KG1 (cell line): ENCODE measurements around the gene CEP70.
A peak's percentile ranks its signal among the peaks of the same experiment; 100 is the strongest.
"Not testable (repeated sequence)": the region's sequence is repeated elsewhere in the genome, so short reads cannot be mapped to it uniquely, and the experiment has no call there.

Experiments used
- DNase-seq: peaks from one replicate; lab custom pipeline; 2025; lab: John Stamatoyannopoulos, UW

CEP70 gene, protein sequence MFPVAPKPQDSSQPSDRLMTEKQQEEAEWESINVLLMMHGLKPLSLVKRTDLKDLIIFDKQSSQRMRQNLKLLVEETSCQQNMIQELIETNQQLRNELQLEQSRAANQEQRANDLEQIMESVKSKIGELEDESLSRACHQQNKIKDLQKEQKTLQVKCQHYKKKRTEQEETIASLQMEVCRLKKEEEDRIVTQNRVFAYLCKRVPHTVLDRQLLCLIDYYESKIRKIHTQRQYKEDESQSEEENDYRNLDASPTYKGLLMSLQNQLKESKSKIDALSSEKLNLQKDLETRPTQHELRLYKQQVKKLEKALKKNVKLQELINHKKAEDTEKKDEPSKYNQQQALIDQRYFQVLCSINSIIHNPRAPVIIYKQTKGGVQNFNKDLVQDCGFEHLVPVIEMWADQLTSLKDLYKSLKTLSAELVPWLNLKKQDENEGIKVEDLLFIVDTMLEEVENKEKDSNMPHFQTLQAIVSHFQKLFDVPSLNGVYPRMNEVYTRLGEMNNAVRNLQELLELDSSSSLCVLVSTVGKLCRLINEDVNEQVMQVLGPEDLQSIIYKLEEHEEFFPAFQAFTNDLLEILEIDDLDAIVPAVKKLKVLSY

DNA sequence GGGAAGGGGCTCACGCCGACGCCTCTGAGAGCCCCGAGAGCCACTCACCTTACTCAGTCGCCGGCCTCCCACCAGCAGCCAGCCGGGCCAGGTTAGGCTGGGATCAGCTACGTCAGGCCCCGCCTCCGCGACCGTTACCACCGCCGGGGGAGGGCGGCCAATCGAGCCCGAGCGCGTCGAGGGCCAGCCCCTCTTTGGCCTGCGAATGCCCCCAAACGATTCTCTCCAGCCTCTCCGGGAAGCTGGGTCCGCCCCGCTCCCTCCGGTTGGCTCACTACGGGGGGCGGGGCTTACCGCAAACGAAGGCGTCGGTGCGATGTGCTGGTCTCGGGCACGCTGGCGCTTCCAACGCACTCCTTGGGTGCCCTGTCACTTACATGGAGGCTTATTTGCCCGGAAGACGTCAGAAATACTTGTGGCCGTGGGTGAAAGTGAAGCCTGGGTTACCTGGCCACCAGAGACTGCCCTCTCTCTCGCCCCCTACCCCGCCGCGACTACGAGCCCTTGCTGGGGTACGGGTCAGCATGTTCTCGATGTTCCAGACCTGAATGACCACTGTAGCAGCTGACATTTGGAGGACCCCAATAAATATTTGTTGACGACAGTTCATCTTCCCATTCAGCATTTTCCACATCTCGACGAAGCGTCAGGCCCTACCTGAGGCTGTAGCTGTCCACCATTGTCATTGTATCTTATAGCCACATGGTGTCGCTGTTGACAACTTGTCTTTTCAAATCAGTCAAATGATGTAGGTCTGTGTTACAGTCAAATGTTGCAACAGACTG, at the start of gene CEP70:
CEP70 (minus strand) TSS at position 111 of the 785 bp plus-strand sequence. CDS start 21,333 bp downstream, outside the sequence.
- DNase-seq = no peak

DNA sequence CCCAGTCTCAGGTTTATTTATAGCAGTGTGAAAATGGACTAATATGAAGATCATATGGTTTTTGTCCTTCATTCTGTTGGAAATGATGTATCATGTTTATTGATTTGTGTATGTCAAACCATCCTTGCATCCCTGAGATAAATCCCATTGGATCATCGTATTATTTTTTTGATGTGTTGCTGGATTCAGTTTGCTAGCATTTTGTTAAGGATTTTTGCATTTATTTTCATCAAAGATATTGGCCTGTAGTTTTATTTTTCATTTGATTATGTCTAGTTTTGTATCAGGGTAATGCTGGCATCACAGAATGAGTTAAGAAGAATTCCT, 48.8 kb upstream of the CEP70 start:
- DNase-seq = no peak

GRCh38 chr3:138642226-138642926, 48.3 kb upstream of the CEP70 start:
- no peak for DNase-seq

- no peak for DNase-seq
Measured at GRCh38 chr3:138640537-138640936, 46.5 kb upstream of the CEP70 start.

DNA sequence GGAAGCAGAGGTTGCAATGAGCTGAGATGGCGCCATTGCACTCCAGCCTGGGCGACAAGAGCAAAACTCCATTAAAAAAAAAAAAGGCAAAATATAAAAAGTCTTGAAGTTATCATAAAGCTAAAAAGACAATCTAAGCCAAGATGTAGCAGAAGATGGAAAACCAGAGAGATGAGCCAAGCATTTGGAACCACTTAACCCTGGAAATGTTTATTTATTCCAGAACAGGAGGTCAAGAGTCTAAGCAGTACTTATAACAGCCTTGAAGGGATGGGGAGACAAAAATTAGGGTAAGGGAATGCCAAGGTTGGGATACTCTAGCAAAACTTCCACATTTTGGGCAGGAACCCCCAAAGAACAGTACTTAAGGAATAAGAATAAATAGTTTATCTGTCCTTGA, 44.6 kb upstream of the CEP70 start:
- DNase-seq = no peak

DNA sequence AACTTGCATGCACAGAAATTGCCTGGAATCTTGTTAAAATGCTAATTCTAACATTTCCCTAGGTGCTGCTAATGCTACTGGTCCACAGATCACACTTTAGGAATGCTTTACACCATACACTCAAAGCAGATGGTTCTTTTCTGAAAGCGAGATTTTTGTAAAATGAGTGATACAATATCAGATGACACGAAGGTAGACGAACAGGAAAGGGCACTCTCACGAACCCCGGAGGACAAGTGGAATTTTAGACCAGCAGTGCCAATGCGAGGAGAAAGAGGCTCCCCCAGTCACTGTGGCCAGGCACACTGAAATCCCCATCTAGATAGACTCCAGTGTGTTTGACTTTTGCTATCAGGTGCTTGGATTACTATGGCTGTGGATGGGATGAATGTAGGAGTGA, 35.5 kb upstream of the CEP70 start:
- DNase-seq = no peak

GRCh38 chr3:138625707-138626365, 31.8 kb upstream of the CEP70 start:
- no peak for DNase-seq

DNA sequence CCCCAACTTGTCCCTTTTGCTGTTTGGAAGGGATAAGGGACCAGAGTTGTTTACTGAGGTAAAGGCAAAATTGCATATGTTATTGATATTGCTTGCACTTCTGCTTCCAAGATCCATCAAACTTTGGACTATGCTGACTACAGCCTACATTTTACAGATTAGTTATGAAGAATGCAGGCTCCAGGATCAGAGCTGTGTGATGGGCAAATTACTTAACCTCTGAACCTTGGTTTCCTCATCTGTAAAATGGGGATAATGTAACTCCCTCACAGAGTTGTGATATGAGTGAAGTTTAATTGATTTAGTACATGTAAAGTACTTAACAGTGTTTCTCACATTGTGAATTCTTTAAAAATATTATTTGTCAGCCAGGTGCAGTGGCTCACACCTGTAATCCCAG, 30.5 kb upstream of the CEP70 start:
- no peak for DNase-seq

DNA sequence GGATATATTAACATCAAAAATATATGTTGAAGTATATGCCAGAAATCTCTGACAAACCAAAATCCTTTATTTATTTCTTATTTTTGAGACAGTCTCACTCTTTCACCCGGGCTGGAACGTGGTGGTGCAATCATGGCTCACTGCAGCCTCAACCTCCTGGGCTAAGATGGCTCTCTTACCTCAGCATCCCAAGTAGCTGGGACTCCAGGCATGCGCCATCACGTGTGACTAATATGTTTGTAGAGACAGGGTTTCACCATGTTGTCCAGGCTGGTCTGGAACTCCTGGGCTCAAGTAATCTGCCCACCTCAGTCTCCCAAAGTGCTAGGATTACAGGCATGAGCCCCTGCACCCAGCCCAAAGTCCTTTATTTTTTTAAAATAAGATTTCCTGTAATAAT, 26.4 kb upstream of the CEP70 start:
- no peak for DNase-seq

- DNase-seq = no peak
Measured at GRCh38 chr3:138615462-138615861, 21.4 kb upstream of the CEP70 start.

- DNase-seq = no peak
Measured at GRCh38 chr3:138609898-138610266, 15.8 kb upstream of the CEP70 start.

DNA sequence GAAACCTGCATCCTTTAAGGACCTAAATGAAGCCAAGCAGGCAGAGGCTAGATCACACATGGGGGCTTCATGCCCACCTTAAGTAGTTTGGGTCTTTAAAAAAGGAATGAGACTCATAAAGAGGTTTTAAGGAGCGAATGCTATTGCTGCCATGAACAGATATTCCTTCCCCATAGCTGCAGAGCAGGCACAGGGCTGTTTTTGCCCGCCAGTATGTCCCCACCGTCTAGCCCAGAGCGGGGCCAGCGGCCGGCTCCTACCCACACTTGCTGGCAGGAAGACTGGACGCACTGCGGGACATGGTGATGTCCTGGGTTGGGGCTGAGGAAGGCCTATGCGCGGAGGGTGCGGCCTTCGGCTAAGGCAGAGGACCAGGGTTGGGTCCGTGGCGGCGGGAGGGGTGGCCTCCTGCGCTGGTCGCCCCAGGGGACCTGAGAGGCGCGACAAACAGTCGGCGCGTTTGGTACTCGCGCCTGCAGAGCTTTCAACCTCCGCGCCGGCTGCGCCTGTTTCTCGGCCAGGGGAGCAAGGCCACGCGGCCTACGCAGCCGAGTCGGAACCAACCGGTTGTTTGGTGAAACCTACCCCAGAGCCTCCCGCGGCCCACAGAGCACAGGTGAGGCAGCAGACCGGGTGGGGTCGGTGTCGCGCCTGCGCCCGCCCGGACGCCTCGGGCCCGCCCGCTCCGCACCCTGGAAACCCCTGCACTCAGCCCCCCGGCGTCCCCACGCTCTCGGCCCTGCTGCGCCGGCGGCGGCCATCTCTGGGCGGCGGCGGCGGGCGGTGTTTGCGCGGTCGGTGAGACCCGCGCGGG, 14.5 kb upstream of the CEP70 start, which contains the start of gene FAIM:
FAIM (plus strand) TSS at position 450 of the 814 bp plus-strand sequence. CDS start 10,956 bp downstream, outside the sequence.
- DNase-seq = peak; percentile 60

DNA sequence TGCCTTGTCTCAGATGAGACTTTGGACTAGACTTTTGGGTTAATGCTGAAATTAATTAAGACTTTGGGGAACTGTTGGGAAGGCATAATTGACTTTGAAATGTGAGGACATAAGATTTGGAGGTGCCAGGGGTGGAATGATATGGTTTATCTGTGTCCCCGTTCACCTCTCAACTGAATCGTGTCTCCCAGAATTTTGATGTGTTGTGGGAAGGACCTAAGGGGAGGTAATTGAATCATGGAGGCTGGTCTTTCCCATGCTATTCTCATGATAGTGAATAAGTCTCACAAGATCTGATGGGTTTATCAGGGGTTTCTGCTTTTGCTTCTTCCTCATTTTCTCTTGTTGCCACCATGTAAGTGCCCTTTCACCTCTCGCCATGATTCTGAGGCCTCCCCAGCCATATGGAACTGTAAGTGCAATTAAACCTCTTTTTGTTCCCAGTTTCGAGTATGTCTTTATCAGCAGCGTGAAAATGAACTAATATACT, 10.1 kb upstream of the CEP70 start:
- not testable (repeated sequence) for DNase-seq

DNA sequence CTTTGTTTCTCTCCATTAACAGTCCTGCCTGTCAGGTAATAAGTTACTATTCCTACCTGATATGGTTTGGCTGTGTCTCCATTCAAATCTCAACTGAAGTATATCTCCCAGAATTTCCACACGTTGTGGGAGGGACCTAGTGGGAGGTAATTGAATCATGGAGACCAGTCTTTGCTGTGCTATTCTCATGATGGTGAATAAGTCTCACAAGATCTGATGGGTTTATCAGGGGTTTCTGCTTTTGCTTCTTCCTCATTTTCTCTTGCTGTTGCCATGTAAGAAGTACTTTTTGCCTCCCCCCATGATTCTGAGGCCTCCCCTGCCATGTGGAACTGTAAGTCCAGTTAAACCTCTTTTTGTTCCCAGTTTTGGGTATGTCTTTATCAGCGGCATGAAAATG, 7.6 kb upstream of the CEP70 start:
- not testable (repeated sequence) for DNase-seq

DNA sequence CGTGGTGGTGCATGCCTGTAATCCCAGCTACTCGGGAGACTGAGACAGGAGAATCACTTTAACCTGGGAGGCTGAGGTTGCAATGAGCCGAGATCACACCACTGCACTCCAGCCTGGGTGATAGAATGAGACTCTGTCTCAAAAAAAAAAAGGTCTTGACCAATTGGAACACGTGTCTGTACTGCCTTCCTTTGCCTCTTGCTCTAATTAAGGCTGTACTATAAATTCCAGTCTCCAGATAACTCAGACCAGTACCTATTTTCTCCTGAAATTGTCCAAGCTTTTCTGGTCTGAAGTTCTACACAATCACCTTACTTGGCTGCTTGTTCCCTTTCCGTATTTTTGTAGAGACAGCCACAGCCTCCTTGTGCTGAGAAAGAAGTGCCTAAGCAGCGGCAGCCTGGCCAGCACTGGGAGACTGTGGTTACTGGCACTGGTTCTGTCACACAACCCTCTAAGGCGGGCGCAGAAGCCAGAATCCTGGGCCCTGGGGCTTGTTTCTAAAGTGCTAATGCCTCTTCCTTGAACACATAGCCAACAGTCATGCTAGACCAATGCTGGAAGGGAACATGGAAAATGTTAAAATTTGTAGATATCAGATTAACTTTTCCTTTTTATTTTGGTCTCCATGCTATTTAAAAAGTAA, 6.2 kb upstream of the CEP70 start:
- no peak for DNase-seq

DNA sequence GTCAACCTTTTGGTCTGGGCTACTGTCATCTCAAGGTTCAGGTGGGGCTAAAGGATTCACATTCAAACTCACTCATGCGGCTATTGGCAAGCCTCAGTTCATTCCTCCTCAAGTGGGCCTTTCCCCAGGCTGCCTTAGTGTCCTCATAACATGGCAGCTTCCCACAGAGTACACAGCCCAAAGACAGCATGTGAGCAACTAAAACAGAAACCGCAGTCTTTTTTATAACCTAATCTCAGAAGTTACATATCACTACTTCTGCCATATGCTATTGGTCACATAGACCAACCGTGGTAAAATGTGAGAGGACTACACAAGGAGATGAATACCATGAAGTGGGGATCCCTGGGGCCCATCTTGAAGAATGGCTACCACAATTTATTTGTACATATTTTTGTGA, 4.5 kb upstream of the CEP70 start:
- no peak for DNase-seq

DNA sequence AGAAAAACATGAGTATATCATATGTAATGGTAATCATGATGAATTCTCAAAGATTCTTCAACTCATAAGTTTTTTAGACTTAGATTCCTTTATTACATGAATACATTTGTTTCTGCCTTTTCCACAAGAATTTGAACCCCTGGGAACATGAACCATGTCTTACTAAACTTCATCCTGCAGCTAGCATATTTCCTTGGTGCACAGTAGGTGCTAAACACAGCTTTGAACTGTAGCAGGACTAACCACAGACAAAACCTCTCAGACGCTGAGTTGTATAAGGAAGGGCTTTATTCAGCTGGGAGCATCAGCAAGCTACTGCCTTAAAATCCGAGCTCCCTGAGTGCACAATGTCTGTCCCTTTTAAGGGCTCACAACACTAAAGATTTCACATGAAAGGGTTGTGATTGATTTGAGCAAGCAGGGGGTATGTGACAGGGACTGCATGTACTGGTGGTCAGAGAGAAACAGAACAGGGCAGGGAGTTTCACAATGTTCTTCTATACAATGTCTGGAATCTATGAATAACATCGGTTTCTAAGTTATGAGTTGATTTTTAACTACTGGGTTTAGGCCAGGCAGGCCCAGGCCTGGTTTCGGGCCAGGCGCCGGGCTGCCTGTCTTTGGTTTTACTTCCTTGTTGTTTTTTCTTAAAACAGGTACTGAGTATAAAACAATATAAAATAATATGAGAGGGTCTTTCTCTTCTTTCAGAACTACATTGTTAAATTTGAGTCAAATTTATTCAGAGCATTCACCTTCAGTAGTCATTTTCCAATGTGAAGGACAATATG, 3.3 kb upstream of the CEP70 start:
- not testable (repeated sequence) for DNase-seq

- no peak for DNase-seq
Measured at GRCh38 chr3:138594935-138595610, 1.0 kb upstream of the CEP70 start.
